Osteocyte (in vitro differentiated cells): Measurements from ENCODE around the gene TMEM74B. TPM values are rescaled to one million over a fixed set of nuclear protein-coding genes. Genes with fewer than 3 reads are reported as not detected.

ENCODE experiments used
- DNase-seq: peaks from one replicate; pipeline ENCODE4 v3.0.0; 2021; ENCODE audit warnings: mixed read lengths; ENCODE audit not compliant: unreplicated experiment; ENCODE audit errors: extremely low spot score
- H3K27ac Mint-ChIP-seq: one replicate; pipeline ENCODE4 v1.8.0; 2021; ENCODE audit warnings: mild to moderate bottlenecking, mixed read lengths; ENCODE audit not compliant: unreplicated experiment
- H3K27me3 Mint-ChIP-seq: one replicate; pipeline ENCODE4 v1.8.0; 2021; ENCODE audit warnings: mixed read lengths; ENCODE audit not compliant: unreplicated experiment
- H3K36me3 Mint-ChIP-seq: one replicate; pipeline ENCODE4 v1.8.0; 2021; ENCODE audit warnings: mixed read lengths; ENCODE audit not compliant: unreplicated experiment
- H3K4me1 Mint-ChIP-seq: one replicate; pipeline ENCODE4 v1.8.0; 2021; ENCODE audit warnings: mixed read lengths; ENCODE audit not compliant: unreplicated experiment
- H3K4me3 Mint-ChIP-seq: one replicate; pipeline ENCODE4 v1.8.0; 2021; ENCODE audit warnings: mild to moderate bottlenecking, moderate library complexity, mixed read lengths; ENCODE audit not compliant: unreplicated experiment
- H3K9me3 Mint-ChIP-seq: one replicate; pipeline ENCODE4 v1.8.0; 2021; ENCODE audit warnings: mixed read lengths; ENCODE audit not compliant: unreplicated experiment
- total RNA-seq: library from RNA; stranded (reverse); gene quantifications from 2 replicates; pipeline ENCODE4 v1.2.1, GENCODE V29; 2021
- TF ChIP-seq, protein P1 (sequence below): fragments of 200-600 bp; sonication (generic); IDR thresholded peaks from 2 replicates; pipeline ENCODE4 v1.5.0; 2021; ENCODE audit warnings: antibody characterized with exemption, mild to moderate bottlenecking, moderate library complexity

The TMEM74B gene
- total RNA-seq, 1 donor from 2014 or later: not detected

DNA sequence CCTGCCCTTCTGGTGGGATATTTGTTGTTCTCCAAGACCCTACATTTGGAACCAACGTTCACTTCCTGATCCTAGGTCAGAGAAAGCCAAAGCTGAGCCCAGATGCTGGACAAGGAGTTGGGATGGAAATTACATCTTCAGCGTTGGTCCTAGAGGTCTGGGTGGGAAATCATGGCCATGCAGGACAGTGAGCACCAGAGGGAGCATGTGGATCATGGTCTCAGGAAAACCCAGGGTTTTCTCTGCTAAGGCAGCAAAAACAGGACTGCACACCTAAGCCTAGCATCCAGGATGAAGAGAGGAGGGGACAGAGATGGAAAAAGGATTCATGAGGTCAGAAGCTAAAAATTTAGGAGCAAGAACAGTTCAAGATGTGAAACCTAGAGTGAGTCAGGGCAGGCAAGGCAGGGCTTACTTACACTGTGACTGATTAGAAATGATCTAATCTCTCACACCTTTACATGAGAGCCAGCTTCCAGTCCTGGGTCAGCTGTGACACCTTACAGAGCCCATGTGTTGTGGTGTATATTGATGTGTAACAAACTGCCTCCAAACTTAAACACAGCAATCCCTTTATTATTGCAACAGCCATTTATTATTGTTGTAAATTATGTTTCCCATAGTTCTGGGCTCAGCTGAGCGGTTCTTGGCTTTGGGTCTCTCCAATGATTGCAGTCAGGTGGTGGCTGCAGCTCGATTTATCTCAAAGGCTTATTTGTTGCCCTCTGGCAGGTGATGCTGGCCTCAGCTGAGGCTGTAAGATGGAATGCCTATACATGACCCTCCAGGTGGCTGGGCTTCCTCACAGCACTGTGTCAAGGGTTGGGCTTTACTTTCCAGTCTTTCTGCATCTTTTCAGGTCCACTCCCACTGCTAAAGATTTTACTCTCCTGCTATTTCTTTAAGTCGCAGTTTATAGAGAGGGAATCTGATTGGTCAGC is 24.9 kb upstream of the TMEM74B start:
- TF ChIP-seq, protein P1, sequence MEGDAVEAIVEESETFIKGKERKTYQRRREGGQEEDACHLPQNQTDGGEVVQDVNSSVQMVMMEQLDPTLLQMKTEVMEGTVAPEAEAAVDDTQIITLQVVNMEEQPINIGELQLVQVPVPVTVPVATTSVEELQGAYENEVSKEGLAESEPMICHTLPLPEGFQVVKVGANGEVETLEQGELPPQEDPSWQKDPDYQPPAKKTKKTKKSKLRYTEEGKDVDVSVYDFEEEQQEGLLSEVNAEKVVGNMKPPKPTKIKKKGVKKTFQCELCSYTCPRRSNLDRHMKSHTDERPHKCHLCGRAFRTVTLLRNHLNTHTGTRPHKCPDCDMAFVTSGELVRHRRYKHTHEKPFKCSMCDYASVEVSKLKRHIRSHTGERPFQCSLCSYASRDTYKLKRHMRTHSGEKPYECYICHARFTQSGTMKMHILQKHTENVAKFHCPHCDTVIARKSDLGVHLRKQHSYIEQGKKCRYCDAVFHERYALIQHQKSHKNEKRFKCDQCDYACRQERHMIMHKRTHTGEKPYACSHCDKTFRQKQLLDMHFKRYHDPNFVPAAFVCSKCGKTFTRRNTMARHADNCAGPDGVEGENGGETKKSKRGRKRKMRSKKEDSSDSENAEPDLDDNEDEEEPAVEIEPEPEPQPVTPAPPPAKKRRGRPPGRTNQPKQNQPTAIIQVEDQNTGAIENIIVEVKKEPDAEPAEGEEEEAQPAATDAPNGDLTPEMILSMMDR: peak; percentile 20
- no peaks in the 10 kb centered on the region for H3K4me1 Mint-ChIP-seq
- no peak overlapping the region for H3K27ac Mint-ChIP-seq
- H3K9me3 Mint-ChIP-seq: no peaks in the 10 kb centered on the region
- DNase-seq: no peak
- H3K36me3 Mint-ChIP-seq: no peaks in the 10 kb centered on the region
- H3K27me3 Mint-ChIP-seq: peaks cover 59% of the 10 kb centered on the region
- H3K4me3 Mint-ChIP-seq: no peak overlapping the region

DNA sequence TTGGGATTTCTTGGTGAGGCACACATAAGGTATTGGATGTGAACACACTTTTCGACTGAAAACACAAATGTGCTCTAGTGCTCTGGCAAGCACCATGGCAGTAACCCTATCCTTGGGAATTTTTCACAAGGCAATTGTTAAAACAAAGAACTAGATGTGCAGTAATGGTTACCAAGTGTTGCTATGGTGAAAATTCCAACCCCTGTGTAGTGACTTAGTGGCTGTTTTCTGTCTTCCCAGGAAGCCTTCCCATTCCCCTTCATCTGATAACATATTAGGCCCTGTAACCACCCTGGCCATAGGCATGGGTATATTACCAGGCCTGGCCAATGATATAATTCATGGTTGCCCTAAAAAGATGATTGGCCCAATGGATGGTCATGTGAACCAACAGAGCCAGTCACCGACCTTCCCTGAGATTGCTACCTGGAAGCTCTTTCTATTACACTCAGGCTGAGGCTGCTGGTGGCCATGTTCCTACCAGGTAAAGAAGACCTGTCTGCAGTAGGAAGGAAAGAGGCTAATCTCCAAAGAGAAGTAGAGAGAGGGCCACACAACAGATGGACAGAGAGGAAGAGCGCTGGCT is 22.6 kb upstream of the TMEM74B start:
- Mint-ChIP-seq H3K9me3 (no peaks in the 10 kb centered on the region), H3K4me1 (no peaks in the 10 kb centered on the region), H3K27ac (no peak overlapping the region), H3K36me3 (no peaks in the 10 kb centered on the region), H3K4me3 (no peak overlapping the region), H3K27me3 (peaks cover 44% of the 10 kb centered on the region)
- no peak for DNase-seq
- TF ChIP-seq, protein P1: no peak

DNA sequence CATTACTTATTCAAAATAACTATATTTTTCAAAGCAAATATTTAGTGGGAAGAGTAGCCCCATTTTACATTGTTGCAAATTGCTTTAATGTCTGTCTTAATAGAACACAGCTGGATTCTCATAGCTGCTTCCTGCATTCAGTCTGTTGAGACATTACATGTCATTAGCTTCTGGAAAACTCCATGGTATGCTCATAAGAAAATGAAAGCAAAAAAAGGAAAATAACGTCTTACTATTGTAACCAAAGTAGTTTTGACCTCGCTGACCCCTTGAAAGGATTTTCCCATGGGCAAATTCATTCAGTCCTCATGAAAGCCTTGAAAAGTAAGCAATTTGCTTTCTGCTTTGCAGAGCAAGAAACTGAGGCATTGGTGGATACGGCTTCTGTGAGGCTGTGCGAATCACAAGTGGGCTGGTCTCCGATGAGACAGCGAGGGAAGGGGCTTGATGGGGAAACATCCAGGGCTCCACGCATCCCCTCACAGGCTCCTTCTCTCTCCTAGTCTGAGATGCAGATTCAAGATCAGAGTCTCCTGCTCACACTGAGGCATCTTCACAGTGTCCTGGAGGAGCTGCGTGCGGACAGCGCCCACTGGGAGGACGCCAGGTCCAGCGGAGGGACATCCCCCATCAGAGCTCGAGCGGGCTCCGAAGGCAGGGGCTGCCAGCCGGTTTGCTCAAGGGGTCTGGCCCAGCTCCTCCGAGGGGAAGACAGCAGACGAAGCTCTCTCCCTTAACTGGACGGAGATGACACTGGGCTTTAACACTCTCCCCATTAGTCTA is 21.8 kb upstream of the TMEM74B start:
- peak; percentile 76 for DNase-seq
- H3K27ac Mint-ChIP-seq: no peak overlapping the region
- H3K9me3 Mint-ChIP-seq: no peaks in the 10 kb centered on the region
- no peaks in the 10 kb centered on the region for H3K4me1 Mint-ChIP-seq
- H3K4me3 Mint-ChIP-seq: no peak overlapping the region
- H3K27me3 Mint-ChIP-seq: peaks cover 41% of the 10 kb centered on the region
- TF ChIP-seq, protein P1: no peak
- no peaks in the 10 kb centered on the region for H3K36me3 Mint-ChIP-seq

DNA sequence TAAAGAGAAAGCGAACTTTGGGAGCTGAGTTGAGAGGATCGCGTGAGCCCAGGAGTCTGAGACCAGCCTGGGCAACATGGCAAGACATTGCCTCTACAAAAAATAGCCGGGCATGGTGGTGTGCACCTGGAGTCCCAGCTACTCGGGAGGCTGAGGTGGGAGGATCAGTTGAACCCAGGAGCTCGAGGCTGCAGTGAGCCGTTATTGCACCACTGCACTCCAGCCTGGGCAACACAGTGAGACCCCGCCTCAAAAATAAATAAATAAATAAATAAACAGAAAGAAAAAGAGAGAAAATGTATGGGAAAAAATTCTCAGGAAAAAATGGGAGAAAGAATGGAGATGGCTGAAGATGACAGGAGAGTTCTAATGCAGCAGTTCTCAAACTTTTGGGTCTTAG is 21.0 kb upstream of the TMEM74B start:
- no peak overlapping the region for H3K27ac Mint-ChIP-seq
- peak; percentile 59 for DNase-seq
- H3K27me3 Mint-ChIP-seq: peaks cover 40% of the 10 kb centered on the region
- no peak overlapping the region for H3K4me3 Mint-ChIP-seq
- no peaks in the 10 kb centered on the region for H3K4me1 Mint-ChIP-seq
- H3K36me3 Mint-ChIP-seq: no peaks in the 10 kb centered on the region
- H3K9me3 Mint-ChIP-seq: no peaks in the 10 kb centered on the region
- TF ChIP-seq, protein P1: no peak
